HG03342 (cell line): ENCODE measurements around the gene PLPPR5.

Source experiments
- ATAC-seq: cut with Tn5 transposase; IDR thresholded peaks from one replicate; pipeline ENCODE4 v1.9.1; 2021; ENCODE audit warnings: mild to moderate bottlenecking, moderate library complexity; ENCODE audit not compliant: unreplicated experiment

Gene PLPPR5

GRCh38 chr1:98969798-98970490 lies 34.7 kb downstream of the PLPPR5 start:
- ATAC-seq, result no peak

- no peak for ATAC-seq
These were observed 37.5 kb downstream of the PLPPR5 start for GRCh38 chr1:98967122-98967521.

- ATAC-seq, result no peak
These were observed 39.3 kb downstream of the PLPPR5 start for GRCh38 chr1:98965394-98965793.

- no peak for ATAC-seq
These were observed 40.5 kb downstream of the PLPPR5 start for GRCh38 chr1:98964198-98964597.

- no peak for ATAC-seq
These were observed 41.5 kb downstream of the PLPPR5 start for GRCh38 chr1:98963064-98963758.

GRCh38 chr1:98962156-98962555 lies 42.5 kb downstream of the PLPPR5 start:
- no peak for ATAC-seq

- ATAC-seq, result no peak
These were observed 55.0 kb downstream of the PLPPR5 start for GRCh38 chr1:98949621-98950020.

- no peak for ATAC-seq
These were observed 55.5 kb downstream of the PLPPR5 start for GRCh38 chr1:98949166-98949565.

GRCh38 chr1:98947071-98947470 lies 57.6 kb downstream of the PLPPR5 start:
- no peak for ATAC-seq

GRCh38 chr1:98940722-98941079 lies 64.0 kb downstream of the PLPPR5 start:
- ATAC-seq, result no peak

- no peak for ATAC-seq
These were observed 64.5 kb downstream of the PLPPR5 start for GRCh38 chr1:98940069-98940721.

- ATAC-seq, result no peak
These were observed 65.2 kb downstream of the PLPPR5 start for GRCh38 chr1:98939471-98939870.

GRCh38 chr1:98937347-98937746 lies 67.3 kb downstream of the PLPPR5 start:
- no peak for ATAC-seq

- no peak for ATAC-seq
These were observed 72.5 kb downstream of the PLPPR5 start for GRCh38 chr1:98932184-98932583.

- no peak for ATAC-seq
These were observed 73.4 kb downstream of the PLPPR5 start for GRCh38 chr1:98931128-98931835.

GRCh38 chr1:98929437-98929836 lies 75.2 kb downstream of the PLPPR5 start:
- ATAC-seq, result no peak

- ATAC-seq, result no peak
These were observed 78.1 kb downstream of the PLPPR5 start for GRCh38 chr1:98926597-98926996.

- ATAC-seq, result no peak
These were observed 79.7 kb downstream of the PLPPR5 start for GRCh38 chr1:98924977-98925376.

GRCh38 chr1:98923667-98924066 lies 81.0 kb downstream of the PLPPR5 start:
- ATAC-seq, result no peak

- ATAC-seq, result no peak
These were observed 82.8 kb downstream of the PLPPR5 start for GRCh38 chr1:98921817-98922216.

GRCh38 chr1:98920441-98921110 lies 84.1 kb downstream of the PLPPR5 start:
- no peak for ATAC-seq
